ENCODE results near the gene COPS3.
A peak's percentile ranks its signal among the peaks of the same experiment; 100 is the strongest.
"Not testable (repeated sequence)": the region's sequence is repeated elsewhere in the genome, so short reads cannot be mapped to it uniquely, and the experiment has no call there.

Gene COPS3

GRCh38 chr17:17301659-17302058 lies 20.6 kb upstream of the COPS3 start:
- DNase-seq (ENCODE audit: low spot score): not testable (repeated sequence)

GRCh38 chr17:17300624-17301568 lies 19.9 kb upstream of the COPS3 start:
- DNase-seq (ENCODE audit: low spot score): no peak

GRCh38 chr17:17298108-17298507 lies 17.1 kb upstream of the COPS3 start:
- DNase-seq (ENCODE audit: low spot score): no peak

GRCh38 chr17:17297217-17297616 lies 16.2 kb upstream of the COPS3 start:
- no peak for DNase-seq (ENCODE audit: low spot score)

- DNase-seq (ENCODE audit: low spot score): no peak
Measured at GRCh38 chr17:17295141-17295540, 14.1 kb upstream of the COPS3 start.

GRCh38 chr17:17289701-17290100 lies 8.7 kb upstream of the COPS3 start:
- no peak for DNase-seq (ENCODE audit: low spot score)

GRCh38 chr17:17289086-17289485 lies 8.0 kb upstream of the COPS3 start:
- DNase-seq (ENCODE audit: low spot score): no peak

GRCh38 chr17:17285951-17286350 lies 4.9 kb upstream of the COPS3 start:
- no peak for DNase-seq (ENCODE audit: low spot score)

GRCh38 chr17:17279316-17279715 lies 1.7 kb downstream of the COPS3 start:
- no peak for DNase-seq (ENCODE audit: low spot score)

- DNase-seq (ENCODE audit: low spot score): not testable (repeated sequence)
Measured at GRCh38 chr17:17277431-17277830, 3.6 kb downstream of the COPS3 start.

- no peak for DNase-seq (ENCODE audit: low spot score)
Measured at GRCh38 chr17:17275971-17276370, 5.1 kb downstream of the COPS3 start.

- no peak for DNase-seq (ENCODE audit: low spot score)
Measured at GRCh38 chr17:17269926-17270773, 10.9 kb downstream of the COPS3 start.

GRCh38 chr17:17264430-17264829 lies 16.6 kb downstream of the COPS3 start:
- DNase-seq (ENCODE audit: low spot score): no peak

- DNase-seq (ENCODE audit: low spot score): no peak
Measured at GRCh38 chr17:17258998-17259397, 22.0 kb downstream of the COPS3 start.

GRCh38 chr17:17258011-17258410 lies 23.0 kb downstream of the COPS3 start:
- no peak for DNase-seq (ENCODE audit: low spot score)

GRCh38 chr17:17256316-17256715 lies 24.7 kb downstream of the COPS3 start:
- peak; percentile 15 for DNase-seq (ENCODE audit: low spot score)

- DNase-seq (ENCODE audit: low spot score): not testable (repeated sequence)
Measured at GRCh38 chr17:17255689-17256088, 25.4 kb downstream of the COPS3 start.

- no peak for DNase-seq (ENCODE audit: low spot score)
Measured at GRCh38 chr17:17254036-17254435, 27.0 kb downstream of the COPS3 start.

- DNase-seq (ENCODE audit: low spot score): no peak
Measured at GRCh38 chr17:17253406-17253805, 27.6 kb downstream of the COPS3 start.

- DNase-seq (ENCODE audit: low spot score): no peak
Measured at GRCh38 chr17:17252149-17252661, 28.8 kb downstream of the COPS3 start.

GRCh38 chr17:17246879-17247278 lies 34.2 kb downstream of the COPS3 start:
- DNase-seq (ENCODE audit: low spot score): no peak

GRCh38 chr17:17243163-17243562 lies 37.9 kb downstream of the COPS3 start:
- no peak for DNase-seq (ENCODE audit: low spot score)

- DNase-seq (ENCODE audit: low spot score): no peak
Measured at GRCh38 chr17:17242246-17242645, 38.8 kb downstream of the COPS3 start.

Data from COLO829 (cell line).